ENCODE measurements around the gene CASP14. TPM values are rescaled to one million over a fixed set of nuclear protein-coding genes. Genes with fewer than 3 reads are reported as not detected.

Gene CASP14, protein sequence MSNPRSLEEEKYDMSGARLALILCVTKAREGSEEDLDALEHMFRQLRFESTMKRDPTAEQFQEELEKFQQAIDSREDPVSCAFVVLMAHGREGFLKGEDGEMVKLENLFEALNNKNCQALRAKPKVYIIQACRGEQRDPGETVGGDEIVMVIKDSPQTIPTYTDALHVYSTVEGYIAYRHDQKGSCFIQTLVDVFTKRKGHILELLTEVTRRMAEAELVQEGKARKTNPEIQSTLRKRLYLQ
- total RNA-seq (not detected), polyA plus RNA-seq (not detected)
- long read RNA-seq, donor 1, result 0 reads
- long read RNA-seq, donor 2, result 0 reads
- long read RNA-seq, donor 3, result 0 reads

GRCh38 chr19:15048885-15049541 is at the start of gene CASP14:
TSS of gene CASP14 (plus strand) at chr19:15049480. CDS start at chr19:15052252, 2,772 bp downstream.
- Histone ChIP-seq H3K4me1 (no peaks in the 10 kb centered on the region), H3K27ac (no peak within 1 kb of the TSS), H3K27me3 (peaks cover 0 to 21% (median 3%) of the 10 kb centered on the region in 9 donors), H3K9me3 (no peaks in the 10 kb centered on the region), H3K4me3 (no peak within 1 kb of the TSS), H3K36me3 (no peaks in the 10 kb centered on the region)
- WGBS, 4 donors, result 86 to 91% (median 90%) methylated on average over 11 of the region's 11 CpGs
- TF ChIP-seq CTCF (IDR thresholded peaks at IDR 0.05), result no peak
- no peak for TF ChIP-seq POLR2A (IDR thresholded peaks at IDR 0.05)
- intact Hi-C loops (cut with DNase I), result no loop called here
- ATAC-seq (no peak), DNase-seq (no peak)

- intact Hi-C loops (cut with DNase I), result no loop called here
- Histone ChIP-seq H3K36me3 (no peaks in the 10 kb centered on the region), H3K27me3 (peaks cover 11 to 73% (median 25%) of the 10 kb centered on the region in 9 donors), H3K4me1 (peaks cover 0 to 6% (median 0%) of the 10 kb centered on the region in 12 donors), H3K4me3 (no peak overlapping the region), H3K9me3 (no peaks in the 10 kb centered on the region), H3K27ac (no peak overlapping the region)
- ATAC-seq, result no peak
- TF ChIP-seq POLR2A (IDR thresholded peaks at IDR 0.05) (no peak), CTCF (IDR thresholded peaks at IDR 0.05) (no peak)
- no peak for DNase-seq
These were observed 41.0 kb upstream of the CASP14 start for GRCh38 chr19:15008308-15008707.

GRCh38 chr19:15010501-15011300 is 38.6 kb upstream of the CASP14 start:
- H3K36me3 ChIP-seq, result no peaks in the 10 kb centered on the region
- no peak overlapping the region for H3K27ac ChIP-seq
- DNase-seq (no peak), ATAC-seq (no peak)
- intact Hi-C loops (cut with DNase I), result no loop called here
- WGBS, 4 donors, result 3 to 7% (median 3%) methylated on average over 23 to 73 of the region's 73 CpGs
- H3K4me3 ChIP-seq, result no peak overlapping the region
- H3K4me1 ChIP-seq, result peaks cover 0 to 6% (median 0%) of the 10 kb centered on the region in 12 donors
- H3K9me3 ChIP-seq, result no peaks in the 10 kb centered on the region
- no peak for TF ChIP-seq CTCF (IDR thresholded peaks at IDR 0.05)
- no peak for TF ChIP-seq POLR2A (IDR thresholded peaks at IDR 0.05)
- H3K27me3 ChIP-seq, result peaks cover 11 to 68% (median 24%) of the 10 kb centered on the region in 9 donors

GRCh38 chr19:15014579-15014978 is 34.7 kb upstream of the CASP14 start:
- intact Hi-C loops (cut with DNase I), result no loop called here
- no peak for ATAC-seq
- no peaks in the 10 kb centered on the region for H3K9me3 ChIP-seq
- no peak overlapping the region for H3K27ac ChIP-seq
- no peaks in the 10 kb centered on the region for H3K36me3 ChIP-seq
- H3K4me3 ChIP-seq, result no peak overlapping the region
- WGBS, 4 donors, result 9 to 11% (median 10%) methylated on average over 11 of the region's 11 CpGs
- no peak for DNase-seq
- peaks cover 12 to 60% (median 24%) of the 10 kb centered on the region in 9 donors for H3K27me3 ChIP-seq
- TF ChIP-seq CTCF (IDR thresholded peaks at IDR 0.05) (no peak), POLR2A (IDR thresholded peaks at IDR 0.05) (no peak)
- H3K4me1 ChIP-seq, result peaks cover 0 to 6% (median 0%) of the 10 kb centered on the region in 12 donors
